NCI-H226 (cell line): ENCODE results near the gene PDGFC.
"Not testable (repeated sequence)": the region's sequence is repeated elsewhere in the genome, so short reads cannot be mapped to it uniquely, and the experiment has no call there.

Experiments used
- DNase-seq: peaks from one replicate; pipeline ENCODE4 v3.0.0-alpha.2; 2015

Gene PDGFC

DNA sequence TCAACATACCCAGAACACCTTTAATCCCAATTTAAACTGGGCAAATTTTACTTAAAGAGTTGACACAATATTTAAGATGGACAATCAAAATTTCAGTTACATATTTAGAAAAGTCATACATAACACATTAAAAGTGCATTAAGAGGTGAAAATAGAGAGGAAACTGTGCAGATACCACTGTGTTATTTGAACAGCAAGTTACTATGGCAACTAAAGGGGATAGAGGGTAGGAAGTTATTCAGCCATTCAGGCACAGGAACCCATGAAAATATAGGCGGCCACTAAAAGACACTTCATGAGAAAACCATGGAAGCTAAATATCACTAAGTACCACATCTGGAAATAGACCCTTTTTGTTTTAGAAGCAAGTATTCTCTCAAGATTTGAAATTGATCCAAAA lies 75.1 kb downstream of the PDGFC start:
- no peak for DNase-seq

DNA sequence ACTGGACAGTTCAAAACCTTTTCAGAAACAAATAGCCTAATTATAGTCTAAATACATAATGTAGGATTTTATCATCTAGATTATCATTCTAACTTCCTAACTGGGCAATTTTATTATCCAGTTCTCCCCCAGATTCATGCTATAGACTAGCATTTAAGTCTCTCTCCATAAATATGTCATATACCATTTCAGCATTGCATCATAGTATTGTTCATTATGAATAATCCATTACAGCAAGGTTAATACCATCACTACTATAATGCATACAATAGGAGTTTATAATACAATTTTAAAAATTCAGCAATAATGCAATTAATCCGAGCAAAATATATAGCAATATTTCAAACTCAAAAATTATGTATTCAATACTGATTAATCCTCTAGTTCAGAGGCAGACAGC lies 77.4 kb downstream of the PDGFC start:
- DNase-seq: no peak

DNA sequence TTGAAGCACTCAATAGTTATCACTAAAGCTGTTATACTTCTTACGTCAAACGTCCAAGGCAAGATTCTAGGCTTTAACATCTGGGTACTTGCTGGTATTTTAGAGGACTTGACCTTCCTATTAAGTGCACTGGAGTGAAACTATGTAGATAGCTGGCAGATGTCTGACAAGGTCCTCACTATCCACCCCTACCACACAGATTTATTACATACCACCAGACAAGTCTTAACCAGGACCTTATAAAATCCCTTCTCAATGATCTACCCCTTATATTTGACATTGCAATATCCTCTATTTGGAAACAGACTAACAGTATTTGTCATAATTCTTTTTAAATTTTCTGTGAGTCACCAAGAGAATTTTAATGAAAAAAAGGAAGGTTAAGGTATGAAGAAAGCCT lies 78.8 kb downstream of the PDGFC start:
- no peak for DNase-seq

DNA sequence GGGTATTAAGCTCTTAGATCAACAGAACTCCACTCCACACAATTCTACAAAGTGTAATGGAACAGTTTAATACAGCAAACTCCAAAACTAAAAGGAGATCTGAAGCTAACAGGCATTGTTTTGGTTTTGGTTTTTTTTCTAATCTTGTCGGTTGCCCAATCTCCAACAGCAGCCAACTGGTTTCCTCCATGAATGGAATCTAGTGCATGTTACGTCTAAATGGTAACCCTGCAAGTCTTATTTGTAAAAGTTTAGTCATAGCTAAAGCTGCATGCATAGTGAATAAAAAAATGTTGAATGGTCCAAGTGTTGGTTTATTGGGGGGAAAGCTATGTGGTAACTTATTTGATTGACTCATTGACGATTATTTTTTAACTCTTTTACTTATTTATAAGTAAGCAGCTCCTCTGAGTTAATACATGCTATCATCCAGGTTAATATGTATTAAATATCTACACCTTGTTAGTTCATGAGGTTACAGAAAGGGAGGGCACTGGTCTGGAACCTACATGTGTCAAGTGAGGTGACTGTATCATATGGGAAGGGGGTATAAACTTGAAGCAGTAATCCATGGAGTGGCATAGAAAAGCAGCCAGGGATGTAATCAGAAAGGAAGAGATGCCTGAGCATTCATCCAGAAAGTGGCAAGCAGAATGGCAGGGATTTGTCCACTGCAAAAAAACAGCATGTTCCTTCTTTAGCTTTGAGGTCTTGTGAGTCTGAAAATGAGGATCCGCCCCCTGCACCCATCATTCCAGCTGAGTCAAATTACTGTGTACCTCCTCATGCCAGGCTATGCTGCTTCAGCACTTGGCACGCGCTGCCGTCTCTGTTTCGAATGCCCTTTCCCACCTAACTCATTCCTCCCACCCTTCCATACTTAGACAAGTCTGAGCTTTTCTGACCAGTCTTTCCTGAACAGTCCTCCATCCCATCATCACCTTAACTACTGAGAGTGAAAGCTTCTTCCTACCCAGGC lies 81.7 kb downstream of the PDGFC start:
- peak; percentile 35 for DNase-seq

DNA sequence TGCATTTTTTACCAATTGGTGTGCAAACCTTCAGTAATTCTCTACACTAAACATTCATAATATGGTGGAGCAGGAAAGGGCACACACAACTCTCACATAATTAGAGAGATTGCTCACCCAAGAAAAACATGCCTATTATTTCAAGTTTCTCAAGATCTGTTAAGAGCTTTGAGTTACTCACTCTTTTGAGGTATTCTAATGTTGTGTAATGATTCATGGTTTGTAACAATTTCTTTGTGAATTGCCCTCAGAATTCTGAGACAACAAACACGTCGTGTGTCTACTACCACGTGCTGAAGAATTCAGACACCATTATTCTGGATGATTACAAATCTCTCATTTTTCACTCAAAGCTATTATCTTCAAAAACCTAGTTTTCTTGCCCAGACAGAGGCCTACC lies 82.8 kb downstream of the PDGFC start:
- DNase-seq: peak; percentile 61

DNA sequence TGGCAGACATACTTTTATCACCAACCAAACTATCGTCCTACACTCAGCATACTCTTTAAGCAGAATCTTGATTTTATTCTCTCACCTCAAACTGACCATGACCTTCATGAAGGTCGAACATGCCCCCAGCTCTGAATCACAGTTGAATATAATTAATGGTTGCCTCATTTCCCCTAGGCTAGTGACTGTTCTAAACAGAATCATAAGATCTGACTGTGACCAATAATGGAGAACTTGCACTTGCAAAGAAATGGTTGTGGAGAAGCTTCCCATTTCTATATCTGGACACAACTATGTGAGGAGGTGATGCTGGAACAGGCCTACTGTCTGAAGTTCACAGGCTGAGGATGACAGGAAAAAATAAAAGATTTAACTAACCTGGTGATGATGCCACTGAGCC lies 85.1 kb downstream of the PDGFC start:
- DNase-seq: no peak

DNA sequence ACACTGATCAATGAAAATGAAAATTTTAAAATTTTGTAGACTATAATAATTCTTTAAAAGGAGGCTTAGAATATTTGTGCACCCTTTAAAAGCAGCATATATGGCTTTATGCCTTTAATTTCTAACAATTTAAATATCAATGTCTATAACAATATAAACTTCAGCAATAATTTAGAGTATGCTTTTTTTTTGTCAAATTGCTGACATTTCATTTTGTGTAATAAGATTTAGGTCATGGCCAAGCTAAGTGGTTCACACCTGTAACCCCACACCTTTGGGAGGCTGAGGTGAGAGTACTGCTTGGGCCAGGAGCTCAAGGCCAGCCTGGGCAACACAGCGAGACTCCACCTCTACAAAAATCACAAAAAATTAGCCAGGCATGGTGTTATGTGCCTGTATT lies 86.2 kb downstream of the PDGFC start:
- no peak for DNase-seq

DNA sequence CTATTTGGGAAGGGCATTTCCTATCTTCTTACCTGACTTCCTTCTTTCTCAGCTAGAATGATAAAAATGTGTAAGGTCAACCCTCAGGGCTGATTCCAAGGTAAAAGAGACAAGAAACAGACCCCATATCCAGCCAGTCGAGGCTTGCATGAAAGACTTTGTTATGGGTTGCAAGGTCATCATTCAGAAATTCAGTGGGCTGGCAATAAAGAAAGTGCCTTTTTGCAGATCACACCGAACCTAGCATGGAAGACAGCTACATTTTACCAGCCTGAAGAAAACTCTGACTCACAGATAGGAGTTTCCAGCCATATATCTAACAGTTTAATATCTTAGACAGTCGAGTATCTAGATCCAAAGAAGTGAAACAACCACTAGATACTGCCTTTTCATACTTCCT lies 87.4 kb downstream of the PDGFC start:
- DNase-seq: peak; percentile 12

DNA sequence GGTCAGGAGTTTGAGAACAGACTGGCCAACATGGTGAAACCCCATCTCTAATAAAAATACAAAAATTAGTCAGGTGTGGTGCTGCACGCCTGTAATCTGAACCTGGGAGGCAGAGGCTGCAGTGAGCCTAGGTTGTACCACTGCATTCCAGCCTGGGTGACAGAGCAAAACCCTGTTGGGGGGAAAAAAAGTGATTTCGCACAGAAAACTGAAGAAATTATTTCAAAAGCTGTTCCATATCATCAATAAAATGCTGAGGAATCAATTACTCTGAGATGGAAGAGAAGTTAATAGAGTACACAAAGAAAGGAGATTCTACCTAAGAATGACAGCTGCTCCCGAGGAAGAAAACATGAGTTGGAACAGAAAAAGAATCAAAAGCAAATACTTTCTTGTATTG lies 95.9 kb downstream of the PDGFC start:
- no peak for DNase-seq

DNA sequence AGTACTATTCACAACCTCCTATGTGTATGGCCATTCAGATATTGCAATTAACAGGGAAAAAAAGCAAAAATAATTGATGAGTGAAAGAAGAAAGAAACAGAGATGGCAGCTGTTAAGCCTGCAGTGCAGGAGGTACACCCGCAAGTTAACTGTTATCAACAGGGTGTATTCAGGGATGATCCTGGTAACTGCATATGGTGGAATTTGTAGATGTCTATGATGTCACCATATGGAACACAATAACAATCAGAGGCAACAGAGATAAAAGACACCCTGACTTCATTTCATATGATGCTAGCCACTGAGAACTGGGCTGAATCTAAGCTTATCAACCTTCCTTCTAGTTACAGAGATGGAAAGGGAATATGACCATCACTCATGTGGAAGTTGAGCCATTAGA lies 96.5 kb downstream of the PDGFC start:
- DNase-seq: no peak

DNA sequence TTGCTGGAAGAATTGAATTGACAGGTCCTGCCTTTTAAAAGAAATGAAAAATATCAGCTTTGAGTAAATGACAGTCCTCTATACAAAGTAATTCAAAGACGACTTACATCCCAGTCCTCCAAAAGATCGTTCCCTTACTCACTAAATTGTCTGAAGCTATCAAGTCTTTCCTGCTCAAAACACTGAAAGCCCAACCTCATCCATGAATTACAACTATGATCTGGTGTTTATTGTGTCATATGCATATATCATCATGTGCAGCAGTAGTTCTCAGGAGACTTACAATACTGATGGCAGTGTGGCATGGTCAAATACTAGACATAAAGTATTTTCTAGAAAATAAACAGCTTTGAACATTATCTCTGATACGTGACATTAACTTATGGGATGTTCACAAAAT lies 97.8 kb downstream of the PDGFC start:
- no peak for DNase-seq

DNA sequence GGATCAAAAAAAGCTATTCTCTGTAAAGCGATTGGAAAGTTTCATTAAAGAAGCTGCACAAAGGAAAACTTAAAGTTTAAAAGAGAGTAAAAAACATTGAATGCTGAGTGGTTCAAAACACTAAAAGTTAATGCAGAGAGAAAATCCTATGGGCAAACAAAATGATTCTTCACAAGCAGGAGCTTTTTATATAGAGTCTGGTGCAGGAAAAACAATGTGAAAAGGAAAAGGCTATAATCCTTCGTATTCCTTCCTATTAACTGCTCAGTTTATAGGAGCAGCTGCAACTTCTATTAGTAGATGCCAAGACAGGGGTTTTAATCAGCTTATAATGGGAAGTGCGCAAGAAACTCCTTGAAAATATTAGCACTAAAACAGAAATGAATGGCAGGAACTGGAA lies 100.7 kb downstream of the PDGFC start:
- DNase-seq: no peak

DNA sequence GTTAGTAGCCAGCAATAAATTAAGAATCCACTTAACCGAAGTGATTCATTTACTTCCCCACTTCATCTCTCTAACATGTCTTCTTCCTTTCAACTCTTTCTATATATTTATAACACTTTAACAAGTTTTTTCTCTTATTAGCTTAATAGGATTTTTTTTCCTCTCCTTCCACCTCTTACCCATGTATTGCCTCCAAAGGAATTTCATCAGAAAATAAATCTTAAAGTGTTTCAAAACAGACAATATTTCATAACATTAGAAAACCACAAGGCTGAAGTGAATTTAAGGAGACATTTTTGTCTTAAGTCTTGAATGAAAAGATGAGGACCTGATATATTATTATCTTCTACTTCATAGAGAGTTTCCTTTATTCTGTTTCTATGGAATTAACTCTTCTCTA lies 101.5 kb downstream of the PDGFC start:
- no peak for DNase-seq

DNA sequence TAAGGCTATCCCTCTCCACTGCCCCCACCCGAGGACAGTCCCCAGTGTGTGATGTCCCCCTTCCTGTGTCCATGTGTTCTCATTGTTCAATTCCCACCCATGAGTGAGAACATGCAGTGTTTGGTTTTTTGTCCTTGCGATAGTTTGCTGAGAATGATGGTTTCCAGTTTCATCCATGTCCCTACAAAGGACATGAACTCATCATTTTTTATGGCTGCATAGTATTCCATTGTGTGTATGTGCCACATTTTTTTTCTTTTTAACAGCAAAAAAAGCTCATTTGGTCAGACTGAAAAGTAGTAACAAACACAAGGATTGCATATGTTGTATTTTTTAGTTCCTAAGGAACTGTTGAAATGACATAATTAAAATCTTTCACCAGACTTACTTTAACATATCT lies 105.5 kb downstream of the PDGFC start:
- DNase-seq: not testable (repeated sequence)

DNA sequence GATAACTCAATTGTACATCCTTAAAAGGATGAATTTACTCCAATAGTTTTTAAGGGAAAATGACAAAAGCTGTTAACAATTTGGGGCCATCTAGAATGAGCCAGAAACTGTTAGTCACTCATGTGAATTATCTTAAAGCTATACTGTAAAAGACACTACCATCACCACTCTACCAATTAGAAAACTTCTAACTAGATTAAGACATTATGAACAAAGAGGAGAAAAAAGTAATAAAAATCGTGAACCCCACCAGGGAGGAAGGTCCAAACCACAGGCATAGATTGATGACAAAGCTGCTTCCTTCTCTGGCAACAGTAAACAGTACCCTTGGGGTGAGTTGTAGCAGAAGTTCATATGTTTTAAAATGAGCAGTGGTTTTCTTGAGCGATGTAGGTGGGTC lies 106.1 kb downstream of the PDGFC start:
- no peak for DNase-seq

DNA sequence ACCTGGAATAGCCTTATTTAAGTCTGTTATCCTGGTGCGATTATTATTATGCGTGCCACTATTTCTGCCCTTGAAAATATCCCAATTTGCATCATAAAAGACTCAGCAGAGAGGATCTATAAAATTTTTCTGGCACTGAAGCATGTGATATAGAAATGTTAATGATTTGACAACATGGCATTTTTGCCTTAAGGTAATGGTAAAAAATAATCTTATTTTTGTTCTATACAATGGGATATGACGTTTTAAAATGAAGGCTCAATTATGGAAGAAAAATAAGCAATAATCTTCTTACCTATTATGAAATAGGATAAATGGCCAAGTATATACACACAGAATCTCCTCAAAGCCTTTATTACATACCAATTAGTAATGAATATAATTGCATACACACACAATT lies 113.5 kb downstream of the PDGFC start:
- no peak for DNase-seq

DNA sequence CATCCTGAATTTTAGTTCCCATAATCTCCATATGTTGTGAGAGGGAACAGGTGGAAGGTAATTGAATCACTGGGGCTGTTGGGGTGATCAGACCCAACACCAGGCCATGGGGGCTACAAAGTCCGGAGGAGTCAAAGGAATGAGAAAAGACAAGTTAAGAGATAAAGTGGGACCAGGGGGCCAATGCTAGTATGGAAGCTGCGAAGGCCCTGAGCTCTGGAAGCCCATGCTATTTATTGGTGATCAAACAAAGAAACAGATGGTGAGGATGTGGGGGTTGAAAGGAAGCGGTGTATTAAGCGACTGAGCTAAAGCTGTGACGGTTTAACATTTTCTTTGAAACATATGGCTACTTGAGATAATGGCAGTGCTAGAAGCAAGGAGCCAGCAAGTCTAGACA lies 132.8 kb downstream of the PDGFC start:
- no peak for DNase-seq

DNA sequence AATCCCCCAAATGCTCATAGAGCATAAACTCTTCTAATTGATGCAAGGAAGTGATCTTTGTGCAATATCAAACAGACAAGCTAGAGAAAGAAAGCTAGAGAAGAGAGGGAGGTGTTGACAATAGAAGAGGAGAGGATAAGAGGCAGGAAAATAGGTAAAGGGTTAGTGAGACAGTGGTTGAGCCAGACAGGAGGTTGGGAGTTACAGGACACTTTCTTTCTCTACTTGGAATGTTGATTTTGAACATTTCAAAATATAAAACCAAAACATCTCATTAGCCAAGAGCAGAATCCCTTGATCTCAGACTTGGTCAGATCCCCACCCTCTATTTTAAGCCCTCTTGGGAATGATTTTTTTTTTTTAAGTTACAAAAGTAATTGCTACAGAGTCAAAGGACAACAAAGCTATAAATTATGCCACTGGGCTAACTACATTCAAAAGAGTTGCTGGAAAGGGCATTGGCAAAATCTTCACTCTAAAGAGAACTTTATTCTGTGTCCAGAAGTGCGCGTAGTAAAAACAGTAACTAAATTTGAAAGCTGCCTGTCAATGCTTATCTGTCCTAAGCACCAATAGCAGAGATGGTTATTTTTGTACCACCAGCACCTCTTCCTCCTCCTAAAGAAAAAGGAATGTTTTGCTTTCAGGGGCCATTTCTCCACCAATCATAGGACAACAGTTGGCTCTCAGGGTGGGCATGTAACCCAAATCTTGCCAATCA lies 133.8 kb downstream of the PDGFC start:
- no peak for DNase-seq

DNA sequence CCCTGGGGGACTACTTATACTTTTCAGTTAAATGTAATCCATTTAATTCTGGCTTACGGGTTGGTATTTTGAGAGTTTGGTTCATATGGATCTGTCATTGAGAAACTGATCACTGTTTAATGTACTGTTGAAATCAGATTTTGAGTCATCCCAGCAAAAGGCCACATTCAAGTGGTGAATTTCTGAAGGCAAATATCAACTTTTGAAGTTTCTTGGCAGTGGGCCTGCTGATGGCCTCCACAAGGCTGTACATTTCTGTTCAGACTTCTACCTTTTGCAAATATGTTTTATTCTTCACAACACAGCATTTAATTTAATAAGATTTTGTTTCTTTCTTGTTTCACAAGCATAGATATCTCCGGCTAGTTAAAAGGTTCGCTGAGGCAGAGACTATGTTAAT lies 138.7 kb downstream of the PDGFC start:
- no peak for DNase-seq

DNA sequence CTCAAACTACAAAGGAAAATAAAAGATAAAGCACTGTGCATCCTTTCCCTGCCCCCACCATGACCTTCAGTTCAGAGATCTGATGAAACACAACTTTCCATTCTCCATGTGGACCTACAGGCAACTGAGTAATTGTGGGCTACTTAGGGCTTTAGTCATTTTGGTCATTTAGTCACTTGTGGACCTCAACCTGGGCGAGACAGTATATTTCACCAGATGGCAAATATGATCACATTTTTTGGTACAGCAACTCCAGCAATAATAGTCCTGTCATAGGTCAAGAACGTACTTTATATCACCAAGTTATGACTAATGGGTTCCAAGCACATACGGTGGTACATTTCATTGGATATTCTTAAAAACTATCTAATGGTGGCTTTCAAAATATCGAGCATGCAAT lies 141.2 kb downstream of the PDGFC start:
- no peak for DNase-seq

DNA sequence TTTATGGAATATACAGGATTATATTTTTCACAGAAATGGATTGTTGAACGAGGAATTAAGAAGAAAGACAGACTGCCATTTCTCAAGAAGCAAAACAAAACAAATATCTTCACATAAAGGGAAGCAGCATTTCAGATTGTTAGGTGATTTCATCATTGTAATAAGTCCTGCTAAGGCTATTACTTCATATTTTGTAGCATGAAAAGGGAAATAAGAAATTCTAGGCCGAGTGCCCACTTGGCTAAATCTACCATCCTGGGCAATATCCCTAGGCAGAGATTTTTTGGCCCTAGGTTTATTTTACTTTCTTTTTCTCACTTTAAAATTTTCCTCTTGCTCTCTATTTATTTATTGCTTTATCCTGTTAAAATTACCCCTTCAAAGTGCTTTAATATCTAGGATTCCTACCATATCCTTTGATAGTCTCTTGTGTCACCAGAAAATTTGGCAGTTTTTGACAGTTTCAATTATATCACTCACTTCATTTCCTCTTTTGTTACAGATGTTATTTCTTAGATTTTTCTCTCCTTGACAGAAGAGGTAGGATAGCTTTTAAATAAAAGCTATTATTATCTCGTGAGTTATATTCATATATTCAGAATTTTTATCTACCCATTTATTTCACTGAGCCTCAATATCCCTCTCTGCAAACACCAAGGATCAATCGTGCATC lies 142.3 kb downstream of the PDGFC start:
- peak; percentile 55 for DNase-seq

DNA sequence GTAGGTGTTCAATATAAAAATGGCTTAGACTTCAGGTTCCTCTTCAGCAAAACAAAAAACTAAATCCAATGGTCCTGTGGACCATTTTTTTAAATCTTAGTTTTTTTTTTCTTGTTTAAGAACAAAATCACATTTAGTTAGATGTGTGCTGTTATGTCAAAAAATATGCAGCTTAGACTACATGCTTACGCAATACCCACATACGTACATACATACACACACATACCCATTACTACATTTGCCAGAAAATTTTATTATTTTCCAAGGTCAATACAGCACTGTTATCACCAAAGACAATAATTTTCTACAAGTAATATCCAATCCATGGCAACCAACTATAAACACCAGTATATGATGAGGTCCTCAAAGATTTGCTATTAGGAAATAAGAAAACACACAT lies 144.1 kb downstream of the PDGFC start:
- DNase-seq: no peak

DNA sequence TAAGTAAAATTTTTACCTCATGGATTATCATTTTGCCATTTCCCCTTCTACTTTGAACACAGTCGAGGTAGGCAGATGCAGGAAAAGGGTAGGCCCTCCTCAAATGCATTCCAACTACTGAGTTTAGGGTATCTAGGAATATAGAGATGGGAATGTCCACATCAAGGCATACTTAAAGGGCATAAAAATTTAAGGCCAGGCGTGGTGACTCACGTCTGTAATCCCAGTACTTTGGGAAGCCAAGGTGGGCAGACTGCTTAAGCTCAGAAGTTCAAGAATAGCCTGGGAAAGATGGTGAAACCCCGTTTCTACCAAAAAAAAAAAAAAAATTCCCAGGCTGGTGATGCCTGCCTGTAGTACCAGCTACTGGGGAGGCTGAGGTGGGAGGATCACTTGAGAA lies 146.5 kb downstream of the PDGFC start:
- peak; percentile 72 for DNase-seq
